Esophagus squamous epithelium (tissue), 4 donors: ENCODE data around the gene PRKCA.

Experiments used
- POLR2A ChIP-seq, 4 donors: fragments of 450-650 bp; IDR thresholded peaks; one replicate each; pipeline ENCODE4 v1.6.1; 2017; ENCODE audit warnings: antibody characterized with exemption in 4 of 4, mild to moderate bottlenecking in 4 of 4, moderate library complexity in 3 of 4
- TF ChIP-seq, protein P1 (sequence below), 6 experiments: fragments of 450-650 bp in 4 of 6; fragments of 200-600 bp in 2 of 6; sonication (generic) in 2 of 6; IDR thresholded peaks; one replicate each; pipeline ENCODE4 v1.5.1; 2016 to 2019; ENCODE audit warnings: antibody characterized with exemption in 6 of 6, mild to moderate bottlenecking in 4 of 6, moderate library complexity in 4 of 6

DNA sequence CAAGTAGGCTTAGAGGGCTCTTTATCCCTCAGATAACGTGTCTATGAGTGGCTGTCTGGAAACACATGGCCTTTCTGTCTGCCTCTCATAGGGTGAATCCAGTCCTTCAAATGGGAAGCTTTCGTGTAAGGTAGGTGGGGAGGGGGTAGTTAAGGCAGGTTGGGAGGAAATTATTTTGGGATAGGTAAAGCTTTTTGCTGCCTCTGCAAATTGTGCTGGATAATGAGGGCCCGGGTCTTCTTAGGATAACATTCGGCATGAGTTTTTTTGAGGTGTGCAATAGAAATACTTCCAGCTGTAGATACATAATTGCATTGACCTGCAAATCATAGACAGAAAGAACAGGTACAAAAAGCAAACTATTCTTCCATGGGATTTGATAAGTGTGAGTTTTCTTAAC lies 189.7 kb downstream of the PRKCA start:
- TF ChIP-seq, protein P1, sequence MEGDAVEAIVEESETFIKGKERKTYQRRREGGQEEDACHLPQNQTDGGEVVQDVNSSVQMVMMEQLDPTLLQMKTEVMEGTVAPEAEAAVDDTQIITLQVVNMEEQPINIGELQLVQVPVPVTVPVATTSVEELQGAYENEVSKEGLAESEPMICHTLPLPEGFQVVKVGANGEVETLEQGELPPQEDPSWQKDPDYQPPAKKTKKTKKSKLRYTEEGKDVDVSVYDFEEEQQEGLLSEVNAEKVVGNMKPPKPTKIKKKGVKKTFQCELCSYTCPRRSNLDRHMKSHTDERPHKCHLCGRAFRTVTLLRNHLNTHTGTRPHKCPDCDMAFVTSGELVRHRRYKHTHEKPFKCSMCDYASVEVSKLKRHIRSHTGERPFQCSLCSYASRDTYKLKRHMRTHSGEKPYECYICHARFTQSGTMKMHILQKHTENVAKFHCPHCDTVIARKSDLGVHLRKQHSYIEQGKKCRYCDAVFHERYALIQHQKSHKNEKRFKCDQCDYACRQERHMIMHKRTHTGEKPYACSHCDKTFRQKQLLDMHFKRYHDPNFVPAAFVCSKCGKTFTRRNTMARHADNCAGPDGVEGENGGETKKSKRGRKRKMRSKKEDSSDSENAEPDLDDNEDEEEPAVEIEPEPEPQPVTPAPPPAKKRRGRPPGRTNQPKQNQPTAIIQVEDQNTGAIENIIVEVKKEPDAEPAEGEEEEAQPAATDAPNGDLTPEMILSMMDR (IDR thresholded peaks at IDR 0.05): no peak
- no peak for TF ChIP-seq POLR2A (IDR thresholded peaks at IDR 0.05)
